ENCODE data around the gene APOL3. TPM values are rescaled to one million over a fixed set of nuclear protein-coding genes. Genes with fewer than 3 reads are reported as not detected.
"Not testable (repeated sequence)": the region's sequence is repeated elsewhere in the genome, so short reads cannot be mapped to it uniquely, and the experiment has no call there.

Gene APOL3
- polyA plus RNA-seq, 3 donors from 2014 or later = 32.8 to 83.5 (median 56.3) TPM

GRCh38 chr22:36147196-36147791, 13.3 kb downstream of the APOL3 start:
- Mint-ChIP-seq H3K4me3 (no peak overlapping the region), H3K4me1 (peaks cover 35% of the 10 kb centered on the region in 2 donors), H3K9me3 (no peaks in the 10 kb centered on the region), H3K27ac (peak overlapping the region in 3 of 6 donors; percentile 8 to 77 (median 54)), H3K36me3 (peaks cover 18 to 64% (median 33%) of the 10 kb centered on the region in 3 donors), H3K27me3 (ENCODE audit: low read depth in 3 of 3) (peaks cover 0 to 1% (median 0%) of the 10 kb centered on the region in 3 donors)
- DNase-seq = no peak

- Mint-ChIP-seq H3K27me3 (ENCODE audit: low read depth in 3 of 3) (peaks cover 0 to 1% (median 0%) of the 10 kb centered on the region in 3 donors), H3K4me1 (peaks cover 21% of the 10 kb centered on the region in 2 donors), H3K36me3 (peaks cover 12 to 72% (median 34%) of the 10 kb centered on the region in 3 donors), H3K4me3 (no peak overlapping the region), H3K27ac (peak overlapping the region in 4 of 6 donors; percentile 8 to 77 (median 43)), H3K9me3 (no peaks in the 10 kb centered on the region)
- no peak for DNase-seq
Measured at GRCh38 chr22:36145881-36146280, 14.7 kb downstream of the APOL3 start.

- H3K27me3 Mint-ChIP-seq (ENCODE audit: low read depth in 3 of 3) = peaks cover 0 to 1% (median 0%) of the 10 kb centered on the region in 3 donors
- H3K36me3 Mint-ChIP-seq = peaks cover 18 to 78% (median 34%) of the 10 kb centered on the region in 3 donors
- peaks cover 13% of the 10 kb centered on the region in 2 donors for H3K4me1 Mint-ChIP-seq
- DNase-seq = peak; percentile 24 to 44 (median 27)
- no peak overlapping the region for H3K4me3 Mint-ChIP-seq
- no peaks in the 10 kb centered on the region for H3K9me3 Mint-ChIP-seq
- peak overlapping the region; percentile 14 to 85 (median 50) for H3K27ac Mint-ChIP-seq
Measured at GRCh38 chr22:36144886-36145541, 15.5 kb downstream of the APOL3 start.

GRCh38 chr22:36143956-36144355, 16.6 kb downstream of the APOL3 start:
- peaks cover 18 to 75% (median 32%) of the 10 kb centered on the region in 3 donors for H3K36me3 Mint-ChIP-seq
- no peaks in the 10 kb centered on the region for H3K9me3 Mint-ChIP-seq
- no peak for DNase-seq
- H3K4me1 Mint-ChIP-seq = peaks cover 7 to 8% of the 10 kb centered on the region in 2 donors
- H3K4me3 Mint-ChIP-seq = no peak overlapping the region
- H3K27me3 Mint-ChIP-seq (ENCODE audit: low read depth in 3 of 3) = peaks cover 0 to 1% (median 0%) of the 10 kb centered on the region in 3 donors
- H3K27ac Mint-ChIP-seq = peak overlapping the region in 3 of 6 donors; percentile 20 to 51 (median 40)

GRCh38 chr22:36143066-36143815, 17.3 kb downstream of the APOL3 start:
- H3K27me3 Mint-ChIP-seq (ENCODE audit: low read depth in 3 of 3) = peaks cover 0 to 1% (median 0%) of the 10 kb centered on the region in 3 donors
- H3K4me1 Mint-ChIP-seq = peaks cover 6 to 8% of the 10 kb centered on the region in 2 donors
- H3K9me3 Mint-ChIP-seq = no peaks in the 10 kb centered on the region
- no peak for DNase-seq
- H3K36me3 Mint-ChIP-seq = peaks cover 16 to 71% (median 32%) of the 10 kb centered on the region in 3 donors
- peak overlapping the region in 4 of 6 donors; percentile 20 to 56 (median 42) for H3K27ac Mint-ChIP-seq
- no peak overlapping the region for H3K4me3 Mint-ChIP-seq

GRCh38 chr22:36141481-36141880, 19.1 kb downstream of the APOL3 start:
- no peak overlapping the region for H3K27ac Mint-ChIP-seq
- peaks cover 11 to 63% (median 32%) of the 10 kb centered on the region in 3 donors for H3K36me3 Mint-ChIP-seq
- no peak overlapping the region for H3K4me3 Mint-ChIP-seq
- no peaks in the 10 kb centered on the region for H3K9me3 Mint-ChIP-seq
- peaks cover 0 to 1% (median 0%) of the 10 kb centered on the region in 3 donors for H3K27me3 Mint-ChIP-seq (ENCODE audit: low read depth in 3 of 3)
- DNase-seq = no peak
- H3K4me1 Mint-ChIP-seq = peaks cover 3 to 8% of the 10 kb centered on the region in 2 donors

GRCh38 chr22:36138709-36139108, 21.8 kb downstream of the APOL3 start:
- Mint-ChIP-seq H3K27ac (peak overlapping the region in 5 of 6 donors; percentile 36 to 83 (median 71)), H3K36me3 (peaks cover 7 to 43% (median 20%) of the 10 kb centered on the region in 3 donors)
- DNase-seq; H3K27me3 Mint-ChIP-seq (ENCODE audit: low read depth in 3 of 3); H3K9me3 Mint-ChIP-seq; H3K4me1 Mint-ChIP-seq; H3K4me3 Mint-ChIP-seq: not testable (repeated sequence)

- Mint-ChIP-seq H3K36me3 (peaks cover 7 to 28% (median 11%) of the 10 kb centered on the region in 3 donors), H3K9me3 (no peaks in the 10 kb centered on the region), H3K27ac (peak overlapping the region in 2 of 6 donors; percentile 7 to 65), H3K4me3 (no peak overlapping the region), H3K27me3 (ENCODE audit: low read depth in 3 of 3) (no peaks in the 10 kb centered on the region), H3K4me1 (no peaks in the 10 kb centered on the region)
- DNase-seq = no peak
Measured at GRCh38 chr22:36136988-36137387, 23.6 kb downstream of the APOL3 start.

GRCh38 chr22:36136475-36136874, 24.1 kb downstream of the APOL3 start:
- no peaks in the 10 kb centered on the region for H3K9me3 Mint-ChIP-seq
- H3K36me3 Mint-ChIP-seq = peaks cover 6 to 23% (median 7%) of the 10 kb centered on the region in 3 donors
- DNase-seq = no peak
- H3K4me3 Mint-ChIP-seq = no peak overlapping the region
- no peaks in the 10 kb centered on the region for H3K27me3 Mint-ChIP-seq (ENCODE audit: low read depth in 3 of 3)
- no peaks in the 10 kb centered on the region for H3K4me1 Mint-ChIP-seq
- H3K27ac Mint-ChIP-seq = peak overlapping the region in 1 of 6 donors; percentile 4

GRCh38 chr22:36135306-36135980, 25.1 kb downstream of the APOL3 start:
- no peak for DNase-seq
- no peaks in the 10 kb centered on the region for H3K27me3 Mint-ChIP-seq (ENCODE audit: low read depth in 3 of 3)
- H3K4me3 Mint-ChIP-seq = no peak overlapping the region
- peaks cover 2 to 13% (median 4%) of the 10 kb centered on the region in 3 donors for H3K36me3 Mint-ChIP-seq
- no peaks in the 10 kb centered on the region for H3K4me1 Mint-ChIP-seq
- H3K27ac Mint-ChIP-seq = no peak overlapping the region
- no peaks in the 10 kb centered on the region for H3K9me3 Mint-ChIP-seq

- H3K4me1 Mint-ChIP-seq = no peaks in the 10 kb centered on the region
- H3K27ac Mint-ChIP-seq = no peak overlapping the region
- no peaks in the 10 kb centered on the region for H3K9me3 Mint-ChIP-seq
- H3K27me3 Mint-ChIP-seq (ENCODE audit: low read depth in 3 of 3) = no peaks in the 10 kb centered on the region
- H3K4me3 Mint-ChIP-seq = no peak overlapping the region
- peaks cover 0 to 9% (median 5%) of the 10 kb centered on the region in 3 donors for H3K36me3 Mint-ChIP-seq
- DNase-seq = no peak
Measured at GRCh38 chr22:36134182-36134581, 26.4 kb downstream of the APOL3 start.

GRCh38 chr22:36131907-36132306, 28.6 kb downstream of the APOL3 start:
- H3K9me3 Mint-ChIP-seq = no peaks in the 10 kb centered on the region
- peaks cover 0 to 9% (median 0%) of the 10 kb centered on the region in 3 donors for H3K36me3 Mint-ChIP-seq
- no peak overlapping the region for H3K4me3 Mint-ChIP-seq
- H3K4me1 Mint-ChIP-seq = no peaks in the 10 kb centered on the region
- H3K27ac Mint-ChIP-seq = no peak overlapping the region
- no peak for DNase-seq
- peaks cover 0 to 2% (median 0%) of the 10 kb centered on the region in 3 donors for H3K27me3 Mint-ChIP-seq (ENCODE audit: low read depth in 3 of 3)

Data from immature natural killer cell (primary cell).